GM13977 (cell line): ENCODE measurements around the gene OR1F1.

Experiments used
- DNase-seq: peaks from one replicate; pipeline ENCODE4 v3.0.0; 2012; ENCODE audit warnings: low spot score
- CTCF ChIP-seq: IDR thresholded peaks from 2 replicates; pipeline ENCODE4 v1.5.1; 2012; ENCODE audit warnings: mild to moderate bottlenecking, control low read depth; ENCODE audit not compliant: insufficient read depth; ENCODE audit errors: extremely low read depth, missing control alignments
- in situ Hi-C: fragments of 300-500 bp; cut with MboI; formaldehyde crosslinking; loops from one replicate; pipeline ENCODE4 v1.12.0; 2022; ENCODE audit warnings: low sequenced_read_pairs, low pct_unique_long_range_greater_than_20kb, mixed read lengths, inconsistent platforms; ENCODE audit not compliant: unreplicated experiment

Gene OR1F1

DNA sequence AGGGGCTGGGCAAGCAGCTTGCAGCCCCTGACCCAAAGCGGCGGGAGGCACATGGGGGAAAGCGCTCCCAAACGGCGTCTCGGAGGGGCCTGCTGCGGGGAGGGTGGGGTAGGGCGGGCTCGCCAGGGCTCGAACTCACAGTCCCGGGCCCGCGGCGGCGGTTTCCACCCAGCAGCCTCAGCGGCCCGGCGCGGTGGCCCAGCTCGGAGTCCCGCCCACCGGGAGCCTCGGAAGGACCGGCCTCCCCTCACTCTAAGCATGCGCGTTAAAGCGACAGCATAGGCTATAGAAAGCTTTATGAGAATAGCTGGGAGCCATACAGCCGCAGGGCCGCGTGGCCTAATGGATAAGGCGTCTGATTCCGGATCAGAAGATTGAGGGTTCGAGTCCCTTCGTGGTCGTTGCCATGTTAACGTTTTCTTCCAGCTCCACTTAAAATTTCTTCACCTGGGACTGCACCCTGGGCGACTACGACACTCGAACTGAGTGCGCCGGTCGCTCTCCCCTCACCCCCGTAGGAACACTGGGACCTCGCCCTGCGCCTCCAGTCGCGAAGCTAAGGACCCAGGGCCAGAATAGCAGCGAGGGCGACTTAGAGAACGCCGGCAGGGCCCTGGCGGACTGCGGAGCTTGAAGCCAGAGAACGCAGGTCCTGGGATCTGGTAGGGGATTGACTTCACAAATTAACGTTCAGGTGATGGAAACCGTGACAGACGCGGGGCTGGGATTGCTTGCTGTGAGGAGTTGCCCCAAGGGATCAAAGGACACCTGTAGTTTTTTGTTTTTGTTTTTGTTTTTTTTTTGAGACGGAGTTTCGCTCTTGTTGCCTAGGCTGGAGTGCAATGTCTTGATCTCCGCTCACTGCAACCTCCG is 37.4 kb upstream of the OR1F1 start:
- DNase-seq, result peak; percentile 97
- in situ Hi-C loops, result no loop called here
- no peak for TF ChIP-seq CTCF

DNA sequence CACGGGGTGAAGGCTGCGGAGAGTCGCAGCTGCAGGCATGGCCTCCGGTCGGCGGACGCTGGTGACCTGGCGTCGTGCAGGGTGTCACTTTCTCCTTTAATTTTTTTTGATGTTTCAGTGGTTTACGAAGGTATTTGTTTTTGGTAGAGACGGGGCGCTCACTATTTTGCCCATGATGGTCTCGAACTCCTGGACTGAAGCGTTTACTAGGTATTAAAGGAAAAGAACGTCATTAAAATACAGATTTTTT is 36.1 kb upstream of the OR1F1 start:
- in situ Hi-C loops, result no loop called here
- no peak for TF ChIP-seq CTCF
- no peak for DNase-seq

DNA sequence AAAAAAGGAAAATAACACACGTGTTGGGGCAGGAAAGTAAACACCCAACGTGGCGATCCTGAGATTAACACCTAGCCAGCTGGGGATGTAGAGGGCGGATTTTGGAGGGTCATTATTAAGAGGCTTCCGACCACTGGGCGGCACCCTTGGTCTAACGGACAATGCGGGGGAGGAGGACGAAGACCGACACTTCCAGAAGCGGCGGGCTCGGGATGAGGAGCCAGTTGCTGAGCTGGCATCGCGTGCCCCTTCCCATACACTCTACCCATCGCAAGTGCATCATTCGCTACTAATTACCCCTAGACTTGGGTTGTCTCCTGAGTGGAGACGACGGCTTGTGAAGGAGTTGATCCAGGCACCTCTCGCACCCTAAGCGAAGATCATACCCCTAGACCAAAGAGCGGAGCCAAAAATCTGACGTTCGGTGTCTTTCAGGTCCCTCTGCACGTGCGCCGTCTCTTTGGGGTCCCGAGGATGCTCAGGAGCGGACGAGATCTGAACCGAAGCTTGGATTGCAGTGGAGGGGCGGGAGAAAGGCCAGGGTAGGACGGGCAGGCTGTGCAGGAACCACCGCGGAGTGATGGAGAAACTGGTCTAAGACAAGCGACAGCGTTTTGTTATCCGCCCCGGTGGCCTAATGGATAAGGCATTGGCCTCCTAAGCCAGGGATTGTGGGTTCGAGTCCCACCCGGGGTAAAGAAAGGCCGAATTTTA is 35.6 kb upstream of the OR1F1 start:
- peak; percentile 62 for TF ChIP-seq CTCF
- in situ Hi-C loops, result no loop called here
- DNase-seq, result peak; percentile 73

DNA sequence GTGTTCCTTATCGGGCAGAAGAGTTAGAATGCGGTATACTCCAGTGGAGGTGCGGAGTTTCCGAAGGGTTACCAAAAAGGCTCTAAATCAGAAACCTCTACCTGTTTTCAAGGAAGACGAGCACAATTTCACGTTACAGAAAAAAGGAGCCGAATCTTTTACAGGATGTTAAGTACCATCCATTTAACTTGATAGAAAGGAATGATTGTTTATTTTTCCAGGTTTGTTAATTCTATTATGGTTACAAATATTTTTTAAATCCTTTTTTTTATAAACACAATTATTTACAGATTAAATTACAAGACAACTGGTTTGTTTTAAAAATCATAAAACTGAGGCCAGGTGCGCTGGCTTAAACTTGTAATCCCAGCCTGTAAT is 35.0 kb upstream of the OR1F1 start:
- DNase-seq, result no peak
- TF ChIP-seq CTCF, result no peak
- in situ Hi-C loops, result no loop called here

- no peak for TF ChIP-seq CTCF
- in situ Hi-C loops, result no loop called here
- DNase-seq, result no peak
Observed at GRCh38 chr16:3155181-3155580, 32.8 kb upstream of the OR1F1 start.

- no peak for TF ChIP-seq CTCF
- in situ Hi-C loops, result no loop called here
- DNase-seq, result no peak
Observed at GRCh38 chr16:3155972-3156371, 32.0 kb upstream of the OR1F1 start.
